ENCODE results near the gene RNF187.
"Not testable (repeated sequence)": the region's sequence is repeated elsewhere in the genome, so short reads cannot be mapped to it uniquely, and the experiment has no call there.

RNF187 gene

GRCh38 chr1:228494391-228494790 is 7.2 kb downstream of the RNF187 start:
- H3K4me3 ChIP-seq (ENCODE audit: low read depth, low read length): no peak overlapping the region
- H3K9me3 ChIP-seq (ENCODE audit: control insufficient read depth, insufficient read depth, low read length): no peaks in the 10 kb centered on the region
- H3K27me3 ChIP-seq (ENCODE audit: control insufficient read depth, insufficient read depth, low read length): peaks cover 3% of the 10 kb centered on the region
- H3K4me1 ChIP-seq (ENCODE audit: control insufficient read depth, insufficient read depth, low read length): no peaks in the 10 kb centered on the region
- no peak overlapping the region for H3K9ac ChIP-seq (ENCODE audit: low read depth, low read length)
- H3K36me3 ChIP-seq (ENCODE audit: control insufficient read depth, insufficient read depth, low read length): peaks cover 9% of the 10 kb centered on the region

- peaks cover 9% of the 10 kb centered on the region for H3K27me3 ChIP-seq (ENCODE audit: control insufficient read depth, insufficient read depth, low read length)
- no peaks in the 10 kb centered on the region for H3K9me3 ChIP-seq (ENCODE audit: control insufficient read depth, insufficient read depth, low read length)
- no peak overlapping the region for H3K4me3 ChIP-seq (ENCODE audit: low read depth, low read length)
- no peak overlapping the region for H3K9ac ChIP-seq (ENCODE audit: low read depth, low read length)
- H3K4me1 ChIP-seq (ENCODE audit: control insufficient read depth, insufficient read depth, low read length): no peaks in the 10 kb centered on the region
- peaks cover 6% of the 10 kb centered on the region for H3K36me3 ChIP-seq (ENCODE audit: control insufficient read depth, insufficient read depth, low read length)
Observed at GRCh38 chr1:228494970-228495853, 8.0 kb downstream of the RNF187 start.

GRCh38 chr1:228496084-228496483 is 8.9 kb downstream of the RNF187 start:
- Histone ChIP-seq H3K27me3 (ENCODE audit: control insufficient read depth, insufficient read depth, low read length) (peaks cover 18% of the 10 kb centered on the region), H3K4me1 (ENCODE audit: control insufficient read depth, insufficient read depth, low read length) (no peaks in the 10 kb centered on the region), H3K9me3 (ENCODE audit: control insufficient read depth, insufficient read depth, low read length) (no peaks in the 10 kb centered on the region), H3K4me3 (ENCODE audit: low read depth, low read length) (no peak overlapping the region), H3K9ac (ENCODE audit: low read depth, low read length) (no peak overlapping the region), H3K36me3 (ENCODE audit: control insufficient read depth, insufficient read depth, low read length) (peaks cover 6% of the 10 kb centered on the region)

- Histone ChIP-seq H3K36me3 (ENCODE audit: control insufficient read depth, insufficient read depth, low read length) (peaks cover 6% of the 10 kb centered on the region), H3K9me3 (ENCODE audit: control insufficient read depth, insufficient read depth, low read length) (no peaks in the 10 kb centered on the region)
Observed at GRCh38 chr1:228496494-228496893, 9.3 kb downstream of the RNF187 start.

GRCh38 chr1:228497206-228497605 is 10.0 kb downstream of the RNF187 start:
- peaks cover 6% of the 10 kb centered on the region for H3K36me3 ChIP-seq (ENCODE audit: control insufficient read depth, insufficient read depth, low read length)
- H3K9ac ChIP-seq (ENCODE audit: low read depth, low read length): no peak overlapping the region
- no peak overlapping the region for H3K4me3 ChIP-seq (ENCODE audit: low read depth, low read length)
- no peaks in the 10 kb centered on the region for H3K9me3 ChIP-seq (ENCODE audit: control insufficient read depth, insufficient read depth, low read length)
- H3K27me3 ChIP-seq (ENCODE audit: control insufficient read depth, insufficient read depth, low read length): peaks cover 29% of the 10 kb centered on the region
- no peaks in the 10 kb centered on the region for H3K4me1 ChIP-seq (ENCODE audit: control insufficient read depth, insufficient read depth, low read length)

More at GRCh38 chr1:228496494-228496893, 9.3 kb downstream of the RNF187 start:
- H3K4me1 ChIP-seq (ENCODE audit: control insufficient read depth, insufficient read depth, low read length): no peaks in the 10 kb centered on the region
- H3K4me3 ChIP-seq (ENCODE audit: low read depth, low read length): no peak overlapping the region
- H3K27me3 ChIP-seq (ENCODE audit: control insufficient read depth, insufficient read depth, low read length): peaks cover 22% of the 10 kb centered on the region
- no peak overlapping the region for H3K9ac ChIP-seq (ENCODE audit: low read depth, low read length)

- Histone ChIP-seq H3K27me3 (ENCODE audit: control insufficient read depth, insufficient read depth, low read length) (peaks cover 35% of the 10 kb centered on the region), H3K4me3 (ENCODE audit: low read depth, low read length) (no peak overlapping the region), H3K9ac (ENCODE audit: low read depth, low read length) (no peak overlapping the region), H3K36me3 (ENCODE audit: control insufficient read depth, insufficient read depth, low read length) (peaks cover 4% of the 10 kb centered on the region), H3K9me3 (ENCODE audit: control insufficient read depth, insufficient read depth, low read length) (no peaks in the 10 kb centered on the region), H3K4me1 (ENCODE audit: control insufficient read depth, insufficient read depth, low read length) (no peaks in the 10 kb centered on the region)
Observed at GRCh38 chr1:228497817-228498216, 10.6 kb downstream of the RNF187 start.

- Histone ChIP-seq H3K36me3 (ENCODE audit: control insufficient read depth, insufficient read depth, low read length) (no peaks in the 10 kb centered on the region), H3K27me3 (ENCODE audit: control insufficient read depth, insufficient read depth, low read length) (peaks cover 50% of the 10 kb centered on the region), H3K9me3 (ENCODE audit: control insufficient read depth, insufficient read depth, low read length) (no peaks in the 10 kb centered on the region), H3K4me1 (ENCODE audit: control insufficient read depth, insufficient read depth, low read length) (no peaks in the 10 kb centered on the region), H3K4me3 (ENCODE audit: low read depth, low read length) (no peak overlapping the region), H3K9ac (ENCODE audit: low read depth, low read length) (no peak overlapping the region)
Observed at GRCh38 chr1:228500143-228500734, 13.1 kb downstream of the RNF187 start.

- H3K9me3 ChIP-seq (ENCODE audit: control insufficient read depth, insufficient read depth, low read length): no peaks in the 10 kb centered on the region
- H3K4me3 ChIP-seq (ENCODE audit: low read depth, low read length): no peak overlapping the region
- no peaks in the 10 kb centered on the region for H3K4me1 ChIP-seq (ENCODE audit: control insufficient read depth, insufficient read depth, low read length)
- H3K9ac ChIP-seq (ENCODE audit: low read depth, low read length): no peak overlapping the region
- H3K36me3 ChIP-seq (ENCODE audit: control insufficient read depth, insufficient read depth, low read length): no peaks in the 10 kb centered on the region
- peaks cover 50% of the 10 kb centered on the region for H3K27me3 ChIP-seq (ENCODE audit: control insufficient read depth, insufficient read depth, low read length)
Observed at GRCh38 chr1:228500901-228501871, 14.0 kb downstream of the RNF187 start.

GRCh38 chr1:228502522-228502921 is 15.3 kb downstream of the RNF187 start:
- no peak overlapping the region for H3K4me3 ChIP-seq (ENCODE audit: low read depth, low read length)
- H3K9me3 ChIP-seq (ENCODE audit: control insufficient read depth, insufficient read depth, low read length): no peaks in the 10 kb centered on the region
- peaks cover 50% of the 10 kb centered on the region for H3K27me3 ChIP-seq (ENCODE audit: control insufficient read depth, insufficient read depth, low read length)
- no peaks in the 10 kb centered on the region for H3K36me3 ChIP-seq (ENCODE audit: control insufficient read depth, insufficient read depth, low read length)
- no peak overlapping the region for H3K9ac ChIP-seq (ENCODE audit: low read depth, low read length)
- no peaks in the 10 kb centered on the region for H3K4me1 ChIP-seq (ENCODE audit: control insufficient read depth, insufficient read depth, low read length)

GRCh38 chr1:228505944-228506343 is 18.8 kb downstream of the RNF187 start:
- not testable (repeated sequence) for H3K9me3 ChIP-seq (ENCODE audit: control insufficient read depth, insufficient read depth, low read length); H3K4me3 ChIP-seq (ENCODE audit: low read depth, low read length); H3K36me3 ChIP-seq (ENCODE audit: control insufficient read depth, insufficient read depth, low read length)

GRCh38 chr1:228507961-228508652 is 20.9 kb downstream of the RNF187 start:
- H3K36me3 ChIP-seq (ENCODE audit: control insufficient read depth, insufficient read depth, low read length): no peaks in the 10 kb centered on the region
- no peak overlapping the region for H3K4me3 ChIP-seq (ENCODE audit: low read depth, low read length)
- peaks cover 51% of the 10 kb centered on the region for H3K27me3 ChIP-seq (ENCODE audit: control insufficient read depth, insufficient read depth, low read length)
- no peaks in the 10 kb centered on the region for H3K4me1 ChIP-seq (ENCODE audit: control insufficient read depth, insufficient read depth, low read length)
- H3K9me3 ChIP-seq (ENCODE audit: control insufficient read depth, insufficient read depth, low read length): no peaks in the 10 kb centered on the region
- H3K9ac ChIP-seq (ENCODE audit: low read depth, low read length): no peak overlapping the region

More at GRCh38 chr1:228505944-228506343, 18.8 kb downstream of the RNF187 start:
- H3K4me1 ChIP-seq (ENCODE audit: control insufficient read depth, insufficient read depth, low read length); H3K9ac ChIP-seq (ENCODE audit: low read depth, low read length): not testable (repeated sequence)
- H3K27me3 ChIP-seq (ENCODE audit: control insufficient read depth, insufficient read depth, low read length): peaks cover 56% of the 10 kb centered on the region

All from iPS-15b (cell line).